HG03442 (cell line): ENCODE data around the gene TRPC4.

Experiments used
- ATAC-seq: cut with Tn5 transposase; IDR thresholded peaks from one replicate; pipeline ENCODE4 v1.9.1; 2021; ENCODE audit warnings: mild to moderate bottlenecking, moderate library complexity; ENCODE audit not compliant: unreplicated experiment

TRPC4 gene

GRCh38 chr13:37869756-37870488, at the start of gene TRPC4:
TSS of gene TRPC4 (minus strand) at chr13:37869772. CDS start at chr13:37783333, 86,439 bp downstream.
- ATAC-seq, result no peak

DNA sequence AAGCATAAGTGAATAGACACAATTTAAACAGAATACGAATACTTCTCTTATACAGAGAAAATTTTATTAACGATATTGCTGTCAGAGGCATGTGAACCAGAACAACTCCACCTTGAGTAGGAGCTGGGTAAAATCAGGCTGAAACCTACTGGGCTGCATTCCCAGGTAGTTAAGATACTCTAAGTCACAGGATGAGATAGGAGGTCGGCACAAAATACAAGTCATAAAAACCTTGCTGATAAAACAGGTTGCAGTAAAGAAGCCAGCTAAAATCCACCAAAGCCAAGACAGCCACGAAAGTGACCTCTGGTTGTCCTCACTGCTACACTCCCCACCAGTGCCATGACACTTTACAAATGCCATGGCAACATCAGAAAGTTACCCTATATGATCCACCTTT, 49.2 kb upstream of the TRPC4 start:
- no peak for ATAC-seq

- no peak for ATAC-seq
These were observed 48.6 kb upstream of the TRPC4 start for GRCh38 chr13:37918116-37918714.

GRCh38 chr13:37914781-37915391, 45.3 kb upstream of the TRPC4 start:
- ATAC-seq, result no peak

- no peak for ATAC-seq
These were observed 41.2 kb upstream of the TRPC4 start for GRCh38 chr13:37910790-37911189.

DNA sequence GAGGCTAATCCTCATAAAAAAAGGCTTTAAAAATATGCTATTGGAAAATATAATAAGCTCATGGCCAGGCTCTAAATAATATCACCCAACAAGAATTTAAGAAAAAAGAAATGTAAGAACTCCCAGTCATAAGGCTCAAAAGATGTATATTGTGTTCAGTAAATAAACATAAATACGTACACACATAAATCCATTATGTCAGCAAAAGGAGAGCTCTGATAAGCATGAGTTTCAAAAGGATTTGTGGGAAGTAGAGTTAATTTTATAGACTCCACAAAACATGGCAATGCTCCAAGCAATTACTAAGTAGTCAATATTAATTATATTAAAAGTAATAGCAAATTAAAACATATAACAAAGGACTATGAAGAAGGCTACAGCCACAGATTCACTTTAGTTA, 37.3 kb upstream of the TRPC4 start:
- ATAC-seq, result no peak

- no peak for ATAC-seq
These were observed 36.2 kb upstream of the TRPC4 start for GRCh38 chr13:37905736-37906135.

DNA sequence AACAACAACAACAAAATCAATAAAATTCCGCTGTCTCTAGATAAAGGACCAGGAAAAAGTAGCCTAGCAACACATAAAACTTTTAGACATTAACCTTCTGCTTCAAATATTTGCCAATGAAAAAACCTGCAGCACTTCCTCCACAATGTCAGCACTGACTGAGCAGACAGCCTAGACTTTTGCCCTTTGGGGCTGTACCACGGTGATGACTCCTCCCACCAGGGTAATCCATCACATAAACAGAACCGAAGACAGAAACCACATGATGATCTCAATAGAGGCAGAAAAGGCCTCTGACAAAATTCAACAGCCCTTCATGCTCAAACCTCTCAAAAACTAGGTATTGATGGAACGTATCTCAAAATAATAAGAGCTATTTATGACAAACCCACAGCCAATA, 30.2 kb upstream of the TRPC4 start:
- ATAC-seq, result no peak

DNA sequence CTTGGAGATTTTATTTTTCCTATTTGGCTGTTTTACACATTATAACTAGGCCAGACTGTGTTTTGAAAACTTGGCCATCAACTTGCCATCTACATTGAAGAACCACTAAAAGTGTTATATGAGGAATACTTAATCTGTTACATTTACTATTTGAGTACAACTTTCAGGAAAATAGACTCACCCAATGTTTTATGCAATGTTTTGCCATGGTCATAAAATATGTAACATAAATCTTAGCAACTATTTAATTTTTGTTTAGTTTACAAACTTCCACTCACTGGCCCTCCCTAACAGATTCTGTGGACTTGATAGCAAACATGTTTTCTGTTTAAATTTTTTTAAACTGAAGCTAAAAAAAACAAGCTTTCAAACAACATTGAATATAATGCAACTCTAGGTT, 23.7 kb upstream of the TRPC4 start:
- no peak for ATAC-seq

- ATAC-seq, result no peak
These were observed 20.2 kb upstream of the TRPC4 start for GRCh38 chr13:37889820-37890219.

DNA sequence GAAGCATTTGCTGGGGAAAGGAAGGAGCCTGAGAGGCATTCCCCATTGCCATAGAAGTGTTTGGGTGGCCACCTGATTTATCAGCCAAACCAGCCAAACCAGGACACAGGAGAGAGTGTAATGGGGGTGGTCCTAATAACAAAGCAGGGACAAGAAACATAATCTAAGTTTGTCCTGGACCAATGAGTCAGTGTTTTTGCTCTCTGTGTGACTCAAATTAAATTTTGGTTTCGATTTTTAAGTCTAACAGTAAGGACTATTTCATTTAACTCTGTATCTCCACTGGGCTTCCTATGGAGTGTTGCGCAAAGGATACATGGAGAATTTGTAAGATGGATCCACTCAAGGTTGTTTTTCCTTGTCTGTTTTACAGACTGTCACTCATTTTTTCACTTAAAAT, 19.5 kb upstream of the TRPC4 start:
- ATAC-seq, result no peak

- ATAC-seq, result no peak
These were observed 17.3 kb upstream of the TRPC4 start for GRCh38 chr13:37886879-37887278.

GRCh38 chr13:37884674-37885073, 15.1 kb upstream of the TRPC4 start:
- no peak for ATAC-seq

- no peak for ATAC-seq
These were observed 14.5 kb upstream of the TRPC4 start for GRCh38 chr13:37884026-37884425.

DNA sequence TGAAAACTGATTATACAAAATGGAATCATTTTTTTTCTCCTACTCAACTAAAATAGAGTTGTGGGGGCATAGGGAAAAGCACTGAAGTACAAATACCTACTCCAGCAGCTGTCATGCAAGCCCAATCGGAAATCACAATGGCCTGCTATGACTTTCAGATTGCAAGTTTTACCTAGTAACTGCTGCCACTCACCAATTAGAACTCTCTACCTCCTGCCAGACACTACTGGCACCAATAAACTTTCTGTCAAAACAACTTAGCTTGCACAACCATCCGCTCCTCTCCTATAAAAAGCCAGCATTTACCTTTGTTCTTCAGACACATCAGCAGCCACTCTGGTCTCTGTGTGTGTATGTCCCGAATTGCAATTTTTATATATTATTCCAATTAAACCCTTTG, 9.3 kb upstream of the TRPC4 start:
- no peak for ATAC-seq

- ATAC-seq, result no peak
These were observed 8.9 kb upstream of the TRPC4 start for GRCh38 chr13:37878496-37878895.

DNA sequence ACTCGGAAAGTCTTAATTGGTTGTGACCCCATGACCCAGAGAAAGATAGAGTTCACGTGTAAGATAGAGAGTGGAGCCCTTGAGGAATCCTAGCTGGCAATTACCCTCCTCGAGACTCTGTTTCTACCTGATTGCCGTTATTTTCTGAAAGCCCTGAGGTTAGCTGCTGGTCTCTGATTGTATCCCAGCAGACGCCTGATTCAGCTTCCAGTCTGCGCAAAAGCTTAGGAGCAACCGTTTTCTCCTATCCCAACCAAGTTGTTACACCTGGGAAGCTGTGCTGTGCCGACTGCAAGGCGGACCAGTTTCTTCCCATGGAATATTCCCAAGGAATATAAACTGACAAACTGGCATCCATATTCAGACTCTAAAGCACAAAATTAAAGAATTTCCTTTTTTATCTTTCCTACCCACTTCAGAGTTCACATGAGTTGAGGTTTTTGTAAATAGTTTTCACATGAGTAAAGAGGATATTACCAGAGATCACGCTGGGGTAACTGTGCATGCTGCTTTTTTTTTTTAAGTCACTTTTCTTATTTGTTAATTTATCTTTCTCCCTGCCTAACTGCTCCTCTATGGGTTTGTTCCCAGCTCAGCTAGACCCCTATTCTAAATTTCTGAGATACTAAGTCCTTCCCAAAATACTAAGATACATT, 1.5 kb upstream of the TRPC4 start:
- ATAC-seq, result no peak

GRCh38 chr13:37870489-37870845, 895 bp upstream of the TRPC4 start:
- no peak for ATAC-seq

GRCh38 chr13:37869506-37869755, 141 bp downstream of the TRPC4 start:
- ATAC-seq, result no peak

- ATAC-seq, result no peak
These were observed 674 bp downstream of the TRPC4 start for GRCh38 chr13:37868691-37869505.

DNA sequence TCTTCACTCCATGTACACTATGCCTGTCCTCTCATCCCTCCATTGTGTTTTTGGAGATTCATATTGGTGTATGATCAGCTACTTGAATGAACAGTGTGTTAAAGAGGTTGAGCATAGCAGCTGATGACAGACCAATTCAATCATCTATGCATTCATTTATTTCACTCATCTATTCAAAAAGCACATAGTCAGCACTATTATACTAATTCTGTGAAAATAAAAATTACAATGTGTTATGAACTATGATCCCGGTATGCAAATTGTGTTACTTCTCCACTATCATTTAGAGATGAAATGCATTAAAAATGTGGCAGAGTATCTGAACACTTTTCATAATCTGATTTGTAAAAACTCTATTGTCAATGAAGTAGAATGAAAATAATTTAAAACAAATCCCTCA, 5.9 kb downstream of the TRPC4 start:
- no peak for ATAC-seq
